GM10847 (cell line): ENCODE results near the gene SLC22A23.

Source experiments
- POLR2A ChIP-seq: IDR thresholded peaks from 2 replicates; pipeline ENCODE4 v1.6.1; 2011; ENCODE audit not compliant: insufficient read length; ENCODE audit errors: extremely low read depth

Gene SLC22A23

DNA sequence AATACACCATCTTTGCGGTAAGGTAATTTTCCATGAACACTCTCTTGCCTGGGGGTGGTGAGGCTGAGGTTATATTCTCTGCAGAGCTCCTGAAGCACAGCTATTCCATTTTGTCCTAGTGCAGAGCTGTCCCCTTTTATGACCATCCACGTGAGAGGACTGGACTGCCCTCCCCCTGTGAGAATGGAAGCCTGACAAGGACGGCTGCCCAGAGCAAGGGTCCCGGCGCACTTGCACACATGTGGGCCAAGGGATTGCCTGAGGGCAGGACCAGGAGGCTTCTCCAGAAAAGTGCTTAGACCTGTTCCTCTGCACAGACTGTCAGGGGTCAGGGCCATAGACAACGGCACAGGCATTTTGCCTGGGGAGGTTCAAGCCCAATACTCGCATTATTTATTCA, 48.2 kb downstream of the SLC22A23 start:
- TF ChIP-seq POLR2A = no peak

DNA sequence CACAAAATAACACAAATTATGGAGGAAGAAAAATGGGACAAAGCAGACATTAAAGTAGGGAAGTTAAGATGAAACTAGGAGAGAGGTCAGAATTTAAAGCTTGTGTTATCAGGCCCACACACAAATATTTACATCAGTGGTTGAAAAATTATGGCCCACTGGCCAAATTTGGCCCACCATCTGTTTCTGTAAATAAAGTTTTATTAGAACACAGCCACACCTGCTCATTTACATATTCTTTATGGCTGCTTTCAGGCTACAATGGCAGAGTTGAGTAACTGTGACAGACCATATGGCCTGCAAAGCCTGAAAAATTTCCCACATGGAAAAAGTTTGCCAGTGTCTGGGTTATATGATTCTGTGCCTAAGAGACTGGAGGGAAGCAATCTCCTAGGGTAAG, 49.0 kb downstream of the SLC22A23 start:
- no peak for TF ChIP-seq POLR2A

DNA sequence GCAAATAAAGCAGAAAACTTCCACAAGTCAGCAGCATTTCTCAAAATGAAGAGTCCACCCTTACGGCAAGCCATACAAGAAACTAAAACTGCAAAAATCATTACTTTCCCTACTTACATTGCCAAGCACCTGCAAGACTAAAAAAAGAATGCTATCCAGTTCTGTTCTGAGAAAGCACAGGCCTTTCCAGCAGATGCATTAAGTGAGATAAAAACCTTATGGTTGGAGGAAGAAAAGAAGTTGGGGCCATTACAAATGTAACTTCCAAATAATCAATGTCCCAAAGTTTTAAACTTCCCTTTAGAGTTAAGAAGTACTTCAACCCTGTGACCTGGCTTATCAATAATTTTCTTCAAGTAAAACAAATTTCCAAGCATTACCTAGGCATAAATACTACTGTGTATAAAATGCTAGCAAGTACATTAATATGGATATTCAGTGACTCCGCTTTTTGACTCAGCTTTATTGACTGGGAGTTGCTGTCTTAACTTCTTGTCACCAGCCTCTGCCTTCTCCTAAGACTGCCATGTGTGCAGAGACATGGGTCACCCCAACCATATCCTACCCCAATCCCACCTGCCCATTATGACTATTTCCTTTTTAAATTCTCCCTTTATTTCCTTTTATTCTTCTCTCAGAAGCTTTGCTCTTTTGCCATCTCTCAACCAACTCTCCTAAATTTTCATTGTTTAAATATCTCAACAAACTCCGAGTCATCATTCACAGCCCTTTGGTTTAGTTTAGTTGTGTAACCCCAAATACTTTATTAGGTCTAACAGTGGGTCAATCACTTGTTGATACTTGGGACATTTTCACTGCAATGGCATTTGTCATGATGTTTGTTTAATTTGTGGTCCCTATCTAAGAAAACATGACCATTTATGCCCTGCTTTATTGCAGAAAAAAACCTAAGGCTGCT, 49.7 kb downstream of the SLC22A23 start:
- no peak for TF ChIP-seq POLR2A

DNA sequence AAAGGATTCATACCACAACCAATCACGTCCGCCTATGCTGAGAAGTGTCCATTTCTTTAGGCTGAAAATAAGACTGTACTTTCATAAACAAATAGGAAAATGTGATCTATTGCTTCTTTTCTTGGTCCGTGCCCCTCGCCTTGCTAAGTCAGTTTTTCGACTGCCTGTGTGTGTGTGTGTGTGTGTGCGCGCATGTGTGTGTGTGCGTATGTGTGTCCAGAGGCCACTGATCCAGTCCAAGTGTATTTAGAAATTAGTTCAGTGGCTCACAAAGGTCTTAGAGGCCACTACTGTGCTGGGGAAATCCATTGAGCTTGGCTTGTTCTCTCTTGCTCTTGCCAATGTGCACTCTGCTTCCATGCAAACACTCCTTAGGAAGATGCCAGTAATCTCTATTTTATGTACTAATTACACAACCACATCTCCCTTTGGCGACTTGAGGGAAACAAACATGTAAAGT, 50.5 kb downstream of the SLC22A23 start:
- no peak for TF ChIP-seq POLR2A

DNA sequence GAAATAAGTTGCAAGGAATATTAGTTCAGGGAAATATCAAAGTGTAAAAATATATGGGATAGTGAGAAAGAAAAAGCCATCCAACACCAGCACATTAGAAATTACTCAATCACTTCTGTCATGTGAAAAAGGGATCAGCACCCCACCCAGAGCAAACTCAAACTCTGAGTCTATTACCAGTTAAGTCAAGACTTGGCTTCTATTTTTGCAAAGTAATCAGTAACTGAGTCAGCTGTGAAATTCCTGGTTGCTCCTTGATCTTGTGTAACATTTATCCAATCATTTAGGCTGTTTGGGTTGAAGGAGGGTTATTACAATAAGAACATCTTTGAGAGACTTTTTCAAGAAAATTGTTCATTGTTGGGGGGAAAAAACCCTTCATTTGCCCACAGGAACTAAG, 51.2 kb downstream of the SLC22A23 start:
- TF ChIP-seq POLR2A = no peak

DNA sequence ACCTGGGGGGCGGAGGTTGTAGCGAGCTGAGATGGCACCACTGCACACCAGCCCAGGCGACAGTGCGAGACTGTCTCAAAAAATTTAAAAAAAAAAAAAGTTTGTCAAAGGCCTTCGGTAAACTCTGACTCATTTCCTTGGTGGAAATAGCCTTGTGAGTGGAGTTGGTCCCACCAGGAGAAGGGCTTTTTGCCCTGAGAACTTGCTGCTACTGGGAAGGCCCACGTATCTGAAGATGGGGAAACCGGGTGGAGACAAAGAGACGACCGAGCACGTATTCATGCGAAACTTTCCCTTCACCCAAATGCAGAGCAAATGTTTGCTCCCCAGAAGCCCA, 51.7 kb downstream of the SLC22A23 start:
- no peak for TF ChIP-seq POLR2A

DNA sequence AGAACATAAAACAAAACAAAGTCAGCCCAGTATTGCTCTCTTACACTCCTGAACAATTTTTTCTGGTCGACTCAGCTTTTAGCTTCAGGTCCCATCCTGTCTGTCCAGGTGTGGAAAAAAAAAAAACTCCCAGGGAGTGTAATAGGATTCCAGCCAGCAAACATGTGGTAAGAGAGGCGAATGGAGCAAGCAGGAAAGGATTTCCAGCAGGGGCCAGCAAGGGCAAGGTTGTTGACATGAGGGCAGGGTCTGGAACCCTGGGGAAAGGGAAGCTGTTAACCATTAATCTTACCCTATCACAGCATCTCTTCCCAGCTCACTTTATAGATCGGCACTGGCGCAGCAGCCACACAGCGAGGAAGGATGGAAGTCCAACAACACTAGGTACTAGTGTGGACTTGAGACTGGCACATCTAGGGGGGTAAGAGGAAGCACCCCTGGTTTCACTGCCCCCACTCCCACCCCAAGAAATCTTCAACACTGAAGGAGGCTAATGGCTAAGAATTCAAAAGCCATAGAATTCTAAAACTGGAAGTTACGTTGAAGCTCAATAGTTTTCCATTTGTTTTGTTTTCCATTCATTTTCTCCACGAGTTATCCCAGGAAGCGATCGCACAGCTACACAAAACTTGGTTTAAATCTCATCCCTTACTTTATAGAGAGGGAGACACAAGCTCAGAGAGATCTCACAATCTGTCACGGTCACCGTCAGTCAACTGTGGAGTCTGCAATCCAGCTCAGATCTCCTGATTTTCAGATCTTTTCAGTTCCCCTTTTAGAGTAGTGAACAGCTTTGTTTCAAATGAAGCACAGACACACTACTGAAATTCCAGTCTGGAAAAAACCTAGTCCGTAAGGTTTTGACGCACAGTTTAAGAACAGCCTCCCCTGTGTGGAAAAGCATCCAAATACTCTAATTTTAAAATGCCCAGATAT, 53.3 kb downstream of the SLC22A23 start:
- TF ChIP-seq POLR2A = no peak

DNA sequence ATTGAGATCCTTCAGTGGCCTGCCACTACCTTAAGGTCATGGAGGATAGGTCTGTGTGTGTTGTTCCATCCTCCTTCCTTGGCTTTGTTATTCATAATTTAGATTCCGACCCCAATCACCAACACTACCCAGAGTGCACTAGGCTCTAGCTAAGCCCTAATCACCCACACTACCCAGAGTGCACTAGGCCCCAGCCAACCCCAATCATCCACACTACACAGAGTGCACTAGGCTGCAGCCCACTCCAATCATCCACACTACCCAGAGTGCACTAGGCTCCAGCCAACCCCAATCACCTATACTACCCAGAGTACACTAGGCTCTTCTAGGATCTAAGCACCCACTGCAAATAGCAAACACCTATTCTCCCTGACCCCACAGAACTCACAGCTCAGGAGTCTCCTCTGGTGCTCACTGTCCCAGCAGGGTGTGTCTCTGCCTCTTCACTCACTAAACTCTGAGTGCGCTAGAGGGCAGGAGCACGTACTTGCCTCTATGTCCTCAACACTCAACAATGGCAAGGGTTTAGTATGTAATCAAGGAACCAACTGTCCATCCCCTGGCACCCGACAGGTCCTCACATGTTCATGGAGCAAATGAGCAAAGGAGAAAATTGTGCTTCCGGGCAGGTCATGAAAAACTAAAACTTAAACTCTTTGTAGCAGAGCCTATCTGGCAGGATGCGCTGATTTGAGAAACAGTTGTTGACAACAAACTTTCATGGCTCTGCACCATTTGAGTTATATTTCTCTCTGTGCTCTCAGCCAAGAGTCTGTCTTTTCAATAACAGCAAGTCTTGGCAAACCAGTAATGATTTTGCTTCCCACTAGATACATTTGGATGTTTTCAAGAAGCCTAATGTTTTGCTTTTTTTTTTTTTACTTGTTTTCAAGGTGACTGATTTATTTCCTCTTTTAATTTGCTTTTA, 54.3 kb downstream of the SLC22A23 start:
- no peak for TF ChIP-seq POLR2A

DNA sequence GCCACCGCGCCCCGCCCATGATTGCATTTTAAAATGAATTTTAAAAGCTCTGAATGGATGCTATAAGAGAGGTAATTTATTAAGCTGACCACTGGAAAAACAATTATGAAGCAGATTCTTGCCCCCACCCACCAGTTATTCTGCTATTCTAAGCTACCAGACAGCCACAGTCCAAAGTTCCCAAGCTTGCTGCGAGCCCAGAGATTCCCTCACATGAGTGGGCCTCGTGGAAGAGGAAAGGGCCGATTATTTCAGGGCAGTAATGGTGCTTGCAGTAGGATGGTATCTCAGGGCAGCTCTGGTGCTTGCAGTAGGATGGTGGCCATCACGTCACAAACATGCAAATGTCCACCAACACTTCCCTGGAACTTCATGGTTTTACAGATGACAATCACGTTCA, 56.7 kb downstream of the SLC22A23 start:
- no peak for TF ChIP-seq POLR2A

DNA sequence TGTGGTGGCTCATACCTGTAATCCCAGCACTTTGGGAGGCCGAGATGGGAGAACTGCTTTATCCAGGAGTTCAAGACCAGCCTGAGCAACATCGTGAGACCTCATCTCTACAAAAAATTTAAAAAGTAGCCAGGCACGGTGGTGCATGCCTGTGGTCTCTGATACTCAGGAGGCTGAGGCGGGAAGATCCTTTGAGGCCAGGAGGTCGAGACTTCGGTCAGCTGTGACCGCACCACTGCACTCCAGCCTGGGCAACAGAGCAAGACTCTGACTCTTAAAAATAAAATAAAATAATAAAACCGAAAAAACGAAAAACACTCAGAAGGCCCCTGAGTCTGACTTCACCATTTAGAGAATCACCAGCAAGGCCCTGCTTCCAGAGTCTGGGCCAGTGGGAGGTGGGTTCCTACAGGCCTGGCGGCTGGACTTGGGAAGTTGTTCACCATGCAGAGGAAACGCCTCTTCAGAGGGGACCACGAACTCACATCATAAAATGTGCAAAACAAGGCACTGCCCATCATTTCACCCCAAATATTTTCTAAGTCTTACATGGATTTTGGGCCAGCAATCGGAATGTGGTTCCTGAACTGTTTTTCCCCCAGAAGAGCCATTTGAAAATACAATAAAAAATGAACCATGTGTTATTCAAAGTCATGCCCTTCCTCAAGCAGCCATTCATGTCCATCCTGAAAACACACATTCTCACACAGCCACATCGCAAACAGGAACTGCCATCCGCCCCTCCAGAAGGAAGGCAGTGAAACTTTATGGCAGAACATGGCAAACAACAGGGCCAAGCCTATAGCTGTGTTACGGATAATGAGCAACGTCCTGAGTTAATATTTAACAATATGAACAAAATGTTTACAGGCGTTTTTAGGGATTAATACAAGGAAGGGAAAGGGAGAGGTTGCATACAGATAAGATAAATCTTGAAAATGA, 57.8 kb downstream of the SLC22A23 start:
- no peak for TF ChIP-seq POLR2A

DNA sequence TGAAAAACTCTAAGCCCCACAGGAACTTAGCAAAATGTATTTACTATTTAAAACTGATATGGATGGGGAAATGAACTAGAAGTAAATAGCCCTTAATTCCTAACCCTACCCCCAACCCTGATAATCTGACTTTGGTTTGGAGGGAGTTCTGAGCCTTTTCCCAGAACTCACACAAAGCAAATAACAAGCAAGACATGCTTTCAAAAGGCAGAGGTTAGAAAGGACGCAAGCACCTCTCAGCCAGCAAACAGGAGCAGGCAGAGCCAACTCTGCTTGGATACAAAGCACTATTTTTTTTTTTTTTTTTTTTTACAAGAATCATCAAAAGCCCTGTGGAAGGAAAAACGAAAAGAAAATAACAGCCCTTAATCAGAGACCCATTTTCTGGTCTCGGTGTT, 58.7 kb downstream of the SLC22A23 start:
- TF ChIP-seq POLR2A = no peak

DNA sequence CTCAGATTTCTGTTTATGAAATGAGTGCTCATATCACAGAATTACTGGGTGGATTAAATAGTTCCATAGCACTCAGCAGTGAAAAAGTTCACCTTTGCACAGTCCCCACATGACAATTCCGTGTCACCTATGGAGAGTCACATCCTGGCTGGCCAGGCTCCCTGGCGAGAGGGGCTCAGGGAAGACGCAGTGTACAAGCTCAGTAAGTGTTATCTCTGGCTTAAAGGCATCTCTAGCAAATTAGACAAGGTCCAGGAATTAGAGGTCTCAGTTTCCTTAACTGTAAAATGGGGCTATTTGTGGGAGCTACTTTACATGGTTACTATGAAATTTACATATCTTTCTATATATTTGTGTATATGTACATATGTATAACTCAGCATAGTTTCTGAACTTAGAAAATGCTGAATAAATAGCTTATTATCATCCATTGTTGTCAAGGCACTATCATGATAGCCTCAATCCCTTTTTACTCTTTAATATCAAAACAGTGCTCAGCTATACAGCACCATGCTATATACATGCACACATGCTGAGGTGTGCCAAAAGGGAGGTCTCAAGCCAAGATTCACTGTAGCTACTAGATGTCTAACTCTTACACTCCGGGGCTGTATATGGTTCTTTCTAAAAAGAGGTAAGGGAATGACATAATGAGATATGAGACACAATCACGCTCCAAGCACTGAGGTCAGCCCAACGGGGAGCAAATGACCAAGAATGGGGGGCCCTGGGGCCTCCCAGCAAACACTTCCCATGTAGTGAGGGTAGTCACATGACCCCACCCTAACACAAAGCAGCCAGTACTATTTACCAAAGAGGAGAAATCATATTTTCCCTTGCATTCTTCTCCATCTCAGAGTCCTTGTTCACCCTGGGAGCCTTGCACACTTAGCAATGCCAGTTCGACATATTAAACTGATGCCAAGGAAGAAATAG, 59.4 kb downstream of the SLC22A23 start:
- no peak for TF ChIP-seq POLR2A
